ENCODE measurements around the gene GTPBP2. TPM values are rescaled to one million over a fixed set of nuclear protein-coding genes. Genes with fewer than 3 reads are reported as not detected.
A peak's percentile ranks its signal among the peaks of the same experiment; 100 is the strongest.
"Not testable (repeated sequence)": the region's sequence is repeated elsewhere in the genome, so short reads cannot be mapped to it uniquely, and the experiment has no call there.

Gene GTPBP2
- total and polyA plus RNA-seq, 10 donors: 29.6 to 100 (median 59.9) TPM

DNA sequence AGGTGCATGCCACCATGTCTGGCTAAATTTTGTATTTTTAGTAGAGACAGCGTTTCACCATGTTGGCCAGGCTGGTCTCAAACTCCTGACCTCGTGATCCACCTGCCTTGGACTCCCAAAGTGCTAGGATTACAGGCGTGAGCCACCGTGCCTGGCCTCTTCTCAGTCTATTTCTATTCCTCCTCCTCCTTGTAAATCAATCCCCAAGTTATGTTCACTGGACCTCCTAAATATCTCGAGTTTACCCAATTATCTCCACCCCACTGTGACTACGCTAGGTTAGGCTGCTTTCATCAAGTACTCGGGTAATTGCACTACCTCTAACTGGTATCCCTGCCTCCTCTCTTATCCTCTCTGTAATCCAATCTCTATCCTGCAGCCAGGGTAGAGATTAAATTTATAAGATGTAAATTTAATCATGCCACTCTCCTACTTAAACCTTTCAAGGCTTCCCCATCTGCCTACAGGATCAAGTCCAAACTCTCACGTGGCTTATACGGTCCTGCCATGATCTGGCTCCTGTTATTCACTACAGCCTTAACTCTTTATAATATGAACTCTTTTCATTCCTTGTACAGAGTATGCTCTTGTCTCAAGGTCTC is 5.7 kb upstream of the GTPBP2 start:
- no peak for TF ChIP-seq POLR2A (IDR thresholded peaks at IDR 0.05)
- no peak for TF ChIP-seq POLR2AphosphoS5 (IDR thresholded peaks at IDR 0.05)
- TF ChIP-seq CTCF (IDR thresholded peaks at IDR 0.05 in 8 of 11, conservative IDR thresholded peaks at IDR 0.05 in 3 of 11): no peak
- Histone ChIP-seq H3K27me3 (replicated peaks in 1 of 7) (no peaks in the 10 kb centered on the region), H3K4me3 (peak overlapping the region in 2 of 8 donors; percentile 79 to 81), H3K4me1 (peaks cover 31 to 62% (median 50%) of the 10 kb centered on the region in 6 donors), H3K36me3 (peaks cover 0 to 33% (median 18%) of the 10 kb centered on the region in 6 donors), H3K27ac (peak overlapping the region in 6 of 8 donors; percentile 89 to 94 (median 90)), H3K9me3 (no peaks in the 10 kb centered on the region)
- intact Hi-C loops (cut with DNase I; ENCODE audit: low total_unique reads): no loop called here
- DNase-seq: no peak
- 86 to 90% (median 88%) methylated on average over 9 of the region's 9 CpGs for WGBS, 5 donors

DNA sequence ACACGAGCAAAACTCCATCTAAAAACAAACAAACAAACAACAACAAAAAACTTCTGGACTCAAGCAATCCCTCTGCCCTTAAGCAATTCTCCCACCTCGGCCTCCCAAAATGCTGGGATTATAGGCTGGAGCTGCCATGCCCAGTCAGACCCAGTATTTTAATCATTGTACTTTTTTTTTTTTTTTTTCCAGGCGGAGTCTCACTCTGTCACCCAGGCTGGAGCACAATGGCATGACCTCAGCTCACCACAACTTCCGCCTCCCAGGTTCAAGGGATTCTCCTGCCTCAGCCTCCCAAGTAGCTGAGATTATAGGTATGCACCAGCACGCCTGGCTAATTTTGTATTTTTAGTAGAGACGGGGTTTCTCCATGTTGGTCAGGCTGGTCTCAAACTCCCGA is 3.9 kb upstream of the GTPBP2 start:
- H3K9me3 ChIP-seq; DNase-seq; H3K27me3 ChIP-seq (replicated peaks in 1 of 7); intact Hi-C loops (cut with DNase I; ENCODE audit: low total_unique reads); H3K27ac ChIP-seq; H3K4me3 ChIP-seq: not testable (repeated sequence)
- 92 to 94% (median 93%) methylated on average over 7 of the region's 7 CpGs for WGBS, 5 donors
- peaks cover 0 to 15% (median 5%) of the 10 kb centered on the region in 6 donors for H3K36me3 ChIP-seq
- peaks cover 19 to 53% (median 39%) of the 10 kb centered on the region in 6 donors for H3K4me1 ChIP-seq

GRCh38 chr6:43630980-43631619 is 2.0 kb upstream of the GTPBP2 start:
- intact Hi-C loops (cut with DNase I; ENCODE audit: low total_unique reads): no loop called here
- 91 to 100% (median 94%) methylated on average over 1 of the region's 1 CpG for WGBS, 5 donors
- DNase-seq: no peak
- Histone ChIP-seq H3K27me3 (replicated peaks in 1 of 7) (no peaks in the 10 kb centered on the region), H3K27ac (peak overlapping the region in 4 of 8 donors; percentile 9 to 99 (median 60)), H3K4me3 (no peak overlapping the region), H3K4me1 (peaks cover 14 to 53% (median 39%) of the 10 kb centered on the region in 6 donors), H3K36me3 (peaks cover 0 to 5% (median 1%) of the 10 kb centered on the region in 6 donors), H3K9me3 (no peaks in the 10 kb centered on the region)
- TF ChIP-seq POLR2AphosphoS5 (IDR thresholded peaks at IDR 0.05): no peak
- TF ChIP-seq POLR2A (IDR thresholded peaks at IDR 0.05): no peak
- TF ChIP-seq CTCF (IDR thresholded peaks at IDR 0.05 in 8 of 11, conservative IDR thresholded peaks at IDR 0.05 in 3 of 11): no peak

GRCh38 chr6:43629505-43630300 is 639 bp upstream of the GTPBP2 start:
- 0 to 1% (median 1%) methylated on average over 30 to 41 of the region's 41 CpGs for WGBS, 5 donors
- intact Hi-C loops (cut with DNase I; ENCODE audit: low total_unique reads): no loop called here
- no peaks in the 10 kb centered on the region for H3K9me3 ChIP-seq

More at GRCh38 chr6:43629505-43630300, 639 bp upstream of the GTPBP2 start:
- Histone ChIP-seq H3K27me3 (replicated peaks in 1 of 7) (no peaks in the 10 kb centered on the region), H3K36me3 (peaks cover 0 to 19% (median 15%) of the 10 kb centered on the region in 6 donors), H3K4me3 (peak overlapping the region; percentile 72 to 91 (median 82)), H3K4me1 (peaks cover 10 to 46% (median 35%) of the 10 kb centered on the region in 6 donors), H3K27ac (peak overlapping the region; percentile 94 to 99 (median 97))
- peak; percentile 96 for DNase-seq
- peak in 2 of 3 donors; percentile 39 to 89 for TF ChIP-seq POLR2A (IDR thresholded peaks at IDR 0.05)
- no peak for TF ChIP-seq CTCF (IDR thresholded peaks at IDR 0.05 in 8 of 11, conservative IDR thresholded peaks at IDR 0.05 in 3 of 11)
- TF ChIP-seq POLR2AphosphoS5 (IDR thresholded peaks at IDR 0.05): peak; percentile 78 to 95 (median 90)
